GM21576 (cell line): ENCODE data around the gene CEP170.

Experiments used
- ATAC-seq: cut with Tn5 transposase; IDR thresholded peaks from one replicate; pipeline ENCODE4 v1.9.1; 2021; ENCODE audit warnings: mild to moderate bottlenecking, moderate library complexity; ENCODE audit not compliant: unreplicated experiment

The CEP170 gene

GRCh38 chr1:243254927-243255790 lies at the start of gene CEP170:
Gene CEP170, minus strand, starts transcription at chr1:243255281. Its CDS starts 30,001 bp downstream, at chr1:243225280.
- ATAC-seq: peak; percentile 50

DNA sequence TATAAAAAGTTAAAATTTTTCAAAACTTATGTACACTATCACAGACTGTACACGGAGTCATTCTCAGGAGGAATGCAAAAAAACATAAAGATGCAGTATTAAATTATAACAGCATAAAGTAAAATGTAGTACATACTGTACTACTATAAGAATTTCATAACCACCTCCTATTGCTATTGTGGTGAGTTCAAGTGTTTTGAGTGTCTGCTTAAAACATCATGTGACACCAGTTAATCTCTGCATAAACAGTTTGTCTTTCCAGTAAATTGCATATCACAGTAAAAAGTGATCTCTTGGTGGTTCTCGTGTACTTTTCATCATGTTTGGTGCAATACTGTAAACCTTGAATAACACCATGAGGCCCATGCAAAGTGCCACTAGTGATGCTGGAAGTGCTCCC lies 46.0 kb upstream of the CEP170 start:
- no peak for ATAC-seq

GRCh38 chr1:243299069-243299468 lies 44.0 kb upstream of the CEP170 start:
- ATAC-seq: no peak

DNA sequence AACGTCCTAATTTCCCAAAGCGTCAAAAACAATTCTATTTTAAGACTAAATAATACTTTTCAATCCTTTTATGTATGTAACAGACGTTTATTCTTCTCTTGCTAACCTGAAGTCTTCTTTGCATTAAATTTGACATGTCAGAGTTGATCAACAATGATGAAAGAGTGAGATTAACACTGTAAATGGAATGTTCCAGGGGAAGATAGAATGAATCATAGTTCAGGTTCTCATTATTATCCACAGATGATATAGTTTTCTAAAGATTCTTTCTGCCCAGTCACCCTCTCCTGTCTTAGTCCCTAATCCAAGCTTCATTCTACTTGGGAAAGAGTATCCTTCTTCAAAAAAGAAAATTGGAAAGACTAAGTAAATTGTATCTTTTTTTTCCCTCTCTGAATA lies 39.6 kb upstream of the CEP170 start:
- ATAC-seq: no peak

- ATAC-seq: no peak
Measured at GRCh38 chr1:243293941-243294722, 39.1 kb upstream of the CEP170 start.

DNA sequence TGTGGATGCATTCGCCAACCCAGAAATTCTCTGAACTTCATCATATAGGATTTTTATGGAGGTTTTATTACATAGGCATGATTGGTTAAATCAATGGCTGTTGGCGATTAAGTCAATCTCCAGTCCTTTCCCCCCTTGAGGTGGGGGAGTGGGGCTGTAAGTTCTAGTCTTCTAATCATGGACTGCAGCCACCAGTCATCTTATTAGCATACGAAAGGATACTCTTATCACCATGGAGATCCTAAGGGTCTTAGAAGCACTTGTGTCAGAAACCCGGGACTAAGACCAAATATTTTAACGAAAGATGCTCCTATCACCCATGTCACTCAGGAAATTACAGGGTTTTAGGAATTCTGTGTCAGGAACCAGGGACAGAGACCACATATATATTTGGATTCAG lies 37.0 kb upstream of the CEP170 start:
- ATAC-seq: no peak

- ATAC-seq: no peak
Measured at GRCh38 chr1:243291292-243291691, 36.2 kb upstream of the CEP170 start.

GRCh38 chr1:243288062-243288461 lies 33.0 kb upstream of the CEP170 start:
- no peak for ATAC-seq

GRCh38 chr1:243287652-243288051 lies 32.6 kb upstream of the CEP170 start:
- peak; percentile 91 for ATAC-seq

DNA sequence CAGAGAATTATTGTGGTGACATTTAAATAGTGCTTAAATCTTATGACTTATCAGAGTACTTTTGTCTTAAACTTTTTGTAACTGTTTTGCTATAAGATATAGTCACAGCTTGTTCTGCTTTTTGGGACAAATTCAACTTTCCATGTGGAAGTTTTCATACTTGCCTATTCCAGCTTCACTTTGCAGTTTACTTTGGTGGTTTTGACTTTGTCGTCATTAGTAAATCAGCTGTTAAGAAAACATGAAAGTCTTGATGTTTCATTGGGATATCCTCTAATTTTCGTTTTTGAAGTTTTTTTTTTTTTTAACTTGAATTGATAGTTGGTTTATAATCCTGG lies 32.0 kb upstream of the CEP170 start:
- no peak for ATAC-seq

GRCh38 chr1:243286409-243287122 lies 31.5 kb upstream of the CEP170 start:
- ATAC-seq: no peak

GRCh38 chr1:243281672-243282071 lies 26.6 kb upstream of the CEP170 start:
- no peak for ATAC-seq

DNA sequence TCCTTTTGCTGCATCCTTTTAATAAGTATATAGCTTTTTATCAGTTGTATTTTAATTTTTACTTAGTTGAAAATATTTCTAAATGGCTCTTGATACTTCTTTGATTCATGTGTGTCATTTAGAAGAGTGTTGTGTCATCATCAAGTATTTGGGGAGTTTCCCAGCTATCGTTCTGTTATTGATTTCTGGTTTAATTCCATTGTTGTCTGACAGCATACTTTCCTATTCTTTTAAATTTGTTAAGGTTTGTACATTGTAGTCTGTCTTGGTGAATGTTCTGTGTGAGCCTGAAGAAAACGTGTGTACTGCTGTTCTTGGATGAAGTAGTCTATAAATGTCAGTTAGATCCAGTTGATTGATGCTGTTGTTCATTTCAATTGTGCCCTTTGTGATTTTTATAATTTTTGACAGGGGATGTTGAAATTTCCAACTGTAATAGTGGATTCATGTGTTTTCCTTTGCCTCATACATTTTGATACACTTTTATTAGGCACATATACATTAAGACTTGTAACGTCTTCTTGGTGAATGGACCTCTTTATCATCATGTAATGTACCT lies 25.6 kb upstream of the CEP170 start:
- no peak for ATAC-seq

GRCh38 chr1:243275316-243275715 lies 20.2 kb upstream of the CEP170 start:
- no peak for ATAC-seq

DNA sequence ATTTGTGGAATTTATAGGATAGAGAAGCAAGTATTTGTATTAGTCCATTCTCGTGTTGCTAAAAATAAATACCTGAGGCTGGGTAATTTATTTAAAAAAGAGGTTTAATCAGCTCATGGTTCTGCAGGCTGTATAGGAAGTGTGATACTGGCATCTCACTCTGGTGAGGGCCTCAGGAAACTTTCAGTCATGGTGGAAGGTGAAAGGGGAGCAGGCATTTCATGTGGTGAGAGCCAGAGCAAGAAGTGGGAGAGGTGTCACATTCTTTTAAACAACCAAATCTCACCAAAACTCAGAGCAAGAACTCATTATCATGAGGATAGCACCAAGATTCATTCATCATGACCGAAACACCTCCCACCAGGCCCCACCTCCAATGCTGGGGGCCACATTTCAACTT lies 18.9 kb upstream of the CEP170 start:
- ATAC-seq: no peak

GRCh38 chr1:243273506-243273905 lies 18.4 kb upstream of the CEP170 start:
- ATAC-seq: no peak

- ATAC-seq: no peak
Measured at GRCh38 chr1:243272401-243272800, 17.3 kb upstream of the CEP170 start.

DNA sequence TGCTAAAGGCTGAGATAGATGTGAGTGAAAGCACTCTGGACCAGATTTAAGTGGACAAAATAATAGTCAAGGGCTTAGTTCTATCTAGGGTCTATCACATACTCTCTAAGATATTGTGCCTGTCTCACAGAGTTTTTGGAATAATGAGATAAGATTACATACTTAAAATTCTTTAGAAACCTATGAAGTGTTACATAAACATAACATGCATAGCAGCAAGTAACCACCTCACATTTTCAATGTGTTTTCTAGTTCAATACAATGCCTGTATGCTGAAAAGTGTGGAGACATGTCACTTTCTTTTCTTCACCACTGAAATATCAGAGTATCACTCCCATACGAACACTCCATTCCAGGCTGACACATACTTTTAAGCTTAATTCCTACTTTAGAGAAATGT lies 16.9 kb upstream of the CEP170 start:
- ATAC-seq: no peak

- no peak for ATAC-seq
Measured at GRCh38 chr1:243270097-243270864, 15.2 kb upstream of the CEP170 start.

GRCh38 chr1:243269461-243269801 lies 14.3 kb upstream of the CEP170 start:
- ATAC-seq: peak; percentile 66
